Vagina (tissue), 2 donors: ENCODE results near the gene S100A3. TPM values are rescaled to one million over a fixed set of nuclear protein-coding genes. Genes with fewer than 3 reads are reported as not detected.

Source experiments
- DNase-seq, 2 donors: peaks; one replicate each; pipeline ENCODE4 v3.0.0-alpha.2; 2017; ENCODE audit errors: extremely low spot score in 2 of 2
- H3K27ac ChIP-seq: fragments of 200-600 bp; sonication (generic); one replicate; pipeline ENCODE4 v1.5.1; 2019
- H3K27me3 ChIP-seq: fragments of 200-600 bp; sonication (generic); one replicate; pipeline ENCODE4 v1.5.1; 2019
- H3K36me3 ChIP-seq, 2 donors: fragments of 200-600 bp; sonication (generic); one replicate each; pipeline ENCODE4 v1.5.1; 2017 to 2019
- H3K4me1 ChIP-seq: fragments of 200-600 bp; sonication (generic); one replicate; pipeline ENCODE4 v1.5.1; 2019
- H3K4me3 ChIP-seq, 2 donors: fragments of 200-600 bp; sonication (generic); 1 replicate in 1 of 2; 2 replicates in 1 of 2; pipeline ENCODE4 v1.5.1; 2016 to 2019
- H3K9me3 ChIP-seq: fragments of 200-600 bp; sonication (generic); one replicate; pipeline ENCODE4 v1.5.1; 2019
- CTCF ChIP-seq, 3 experiments: fragments of 450-650 bp in 2 of 3; fragments of 200-600 bp in 1 of 3; sonication (generic) in 1 of 3; IDR thresholded peaks; one replicate each; pipeline ENCODE4 v1.5.1; 2017 to 2019; ENCODE audit warnings: antibody characterized with exemption in 3 of 3, mild to moderate bottlenecking in 2 of 3, moderate library complexity in 2 of 3
- POLR2A ChIP-seq, 2 donors: fragments of 450-650 bp; IDR thresholded peaks; one replicate each; pipeline ENCODE4 v1.6.1; 2017; ENCODE audit warnings: antibody characterized with exemption in 2 of 2, mild to moderate bottlenecking in 2 of 2, moderate library complexity in 2 of 2
- POLR2AphosphoS5 ChIP-seq, 2 donors: sonication (generic); formaldehyde crosslinking; IDR thresholded peaks; one replicate each; pipeline ENCODE4 v1.9.0; 2017; ENCODE audit warnings: antibody characterized with exemption in 2 of 2, mild to moderate bottlenecking in 2 of 2, low read depth in 1 of 2; ENCODE audit not compliant: insufficient read depth in 1 of 2
- intact Hi-C: fragments of 100-400 bp; cut with DNase I; formaldehyde crosslinking; loops from one replicate; pipeline ENCODE4 v1.15.1; 2023
- total RNA-seq: library from RNA; depleted of rRNA; stranded (reverse); fragments of >200 nt; gene quantifications from one replicate; pipeline ENCODE4 v1.2.3, GENCODE V29; 2016

S100A3 gene
- total RNA-seq, 1 donor from 2014 or later, result 9.6 TPM

GRCh38 chr1:153533689-153534201, 15.3 kb downstream of the S100A3 start:
- peaks cover 0 to 4% of the 10 kb centered on the region in 2 donors for H3K36me3 ChIP-seq
- H3K9me3 ChIP-seq, result no peaks in the 10 kb centered on the region
- DNase-seq, result peak in 1 of 2 donors; percentile 96
- H3K27me3 ChIP-seq, result no peaks in the 10 kb centered on the region
- H3K4me1 ChIP-seq, result peaks cover 67% of the 10 kb centered on the region
- intact Hi-C loops, result loop anchor here (1.0 to 5.0 kb wide), 2 partner anchors 35 to 94 kb away; partner anchors contain the start of genes S100A1 and S100A13
- TF ChIP-seq CTCF (IDR thresholded peaks at IDR 0.05) (no peak), POLR2A (IDR thresholded peaks at IDR 0.05) (no peak), POLR2AphosphoS5 (IDR thresholded peaks at IDR 0.05; ENCODE audit: insufficient read depth in 1 of 2, low read depth in 1 of 2) (peak; percentile 10 to 65)
- H3K4me3 ChIP-seq, result peak overlapping the region; percentile 96 to 99
- peak overlapping the region; percentile 100 for H3K27ac ChIP-seq

- peaks cover 0 to 4% of the 10 kb centered on the region in 2 donors for H3K36me3 ChIP-seq
- TF ChIP-seq CTCF (IDR thresholded peaks at IDR 0.05), result peak; percentile 85 to 96 (median 92)
- TF ChIP-seq POLR2A (IDR thresholded peaks at IDR 0.05), result peak in 1 of 2 donors; percentile 37
- TF ChIP-seq POLR2AphosphoS5 (IDR thresholded peaks at IDR 0.05; ENCODE audit: insufficient read depth in 1 of 2, low read depth in 1 of 2), result peak; percentile 71 to 83
- no peaks in the 10 kb centered on the region for H3K9me3 ChIP-seq
- peaks cover 61% of the 10 kb centered on the region for H3K4me1 ChIP-seq
- H3K27ac ChIP-seq, result peak overlapping the region; percentile 100
- peak overlapping the region; percentile 96 to 99 for H3K4me3 ChIP-seq
- no peaks in the 10 kb centered on the region for H3K27me3 ChIP-seq
- DNase-seq, result peak in 1 of 2 donors; percentile 96
- intact Hi-C loops, result loop anchor here (1.0 to 5.0 kb wide), 2 partner anchors 35 to 94 kb away; partner anchors contain the start of genes S100A1 and S100A13
These were observed 16.1 kb downstream of the S100A3 start for GRCh38 chr1:153532769-153533599.

- peak overlapping the region; percentile 100 for H3K27ac ChIP-seq
- peaks cover 0 to 4% of the 10 kb centered on the region in 2 donors for H3K36me3 ChIP-seq
- no peaks in the 10 kb centered on the region for H3K27me3 ChIP-seq
- DNase-seq, result no peak
- H3K4me3 ChIP-seq, result no peak overlapping the region
- intact Hi-C loops, result loop anchor here (5.0 kb wide), 1 partner anchor 95 kb away; the partner anchor contains the start of genes S100A1 and S100A13
- peaks cover 61% of the 10 kb centered on the region for H3K4me1 ChIP-seq
- H3K9me3 ChIP-seq, result no peaks in the 10 kb centered on the region
- TF ChIP-seq POLR2A (IDR thresholded peaks at IDR 0.05), result no peak
- no peak for TF ChIP-seq POLR2AphosphoS5 (IDR thresholded peaks at IDR 0.05; ENCODE audit: insufficient read depth in 1 of 2, low read depth in 1 of 2)
- TF ChIP-seq CTCF (IDR thresholded peaks at IDR 0.05), result no peak
These were observed 16.9 kb downstream of the S100A3 start for GRCh38 chr1:153532181-153532580.

- Histone ChIP-seq H3K9me3 (no peaks in the 10 kb centered on the region), H3K4me1 (peaks cover 58% of the 10 kb centered on the region), H3K27me3 (no peaks in the 10 kb centered on the region), H3K4me3 (no peak overlapping the region), H3K36me3 (peaks cover 0 to 4% of the 10 kb centered on the region in 2 donors), H3K27ac (peak overlapping the region; percentile 100)
- TF ChIP-seq CTCF (IDR thresholded peaks at IDR 0.05) (no peak), POLR2AphosphoS5 (IDR thresholded peaks at IDR 0.05; ENCODE audit: insufficient read depth in 1 of 2, low read depth in 1 of 2) (no peak), POLR2A (IDR thresholded peaks at IDR 0.05) (no peak)
- DNase-seq, result no peak
- intact Hi-C loops, result loop anchor here (5.0 kb wide), 1 partner anchor 96 kb away; the partner anchor contains the start of genes S100A1 and S100A13
These were observed 17.4 kb downstream of the S100A3 start for GRCh38 chr1:153531638-153532037.
